ENCODE measurements around the gene MCM10. TPM values are rescaled to one million over a fixed set of nuclear protein-coding genes. Genes with fewer than 3 reads are reported as not detected.

The MCM10 gene
- total RNA-seq, 1 experiment from 2014 or later = 43.1 TPM

DNA sequence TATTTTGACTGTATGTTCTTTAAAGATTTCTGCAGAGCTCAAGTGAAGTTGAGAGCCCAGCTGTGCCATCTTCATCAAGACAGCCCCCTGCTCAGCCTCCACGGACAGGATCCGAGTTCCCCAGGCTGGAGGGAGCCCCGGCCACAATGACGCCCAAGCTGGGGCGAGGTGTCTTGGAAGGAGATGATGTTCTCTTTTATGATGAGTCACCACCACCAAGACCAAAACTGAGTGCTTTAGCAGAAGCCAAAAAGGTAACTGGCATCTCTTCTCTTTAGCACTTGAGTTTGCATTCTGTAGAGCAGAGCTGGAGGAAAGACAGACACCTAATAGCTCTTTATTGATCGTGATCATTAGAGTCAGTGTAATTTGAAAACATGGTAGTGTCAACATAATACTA lies 33.7 kb downstream of the MCM10 start:
- BruUV-seq (replicated peaks) = no TSS peak
- Histone ChIP-seq H3K4me2 (ENCODE audit: low read length) (no peak overlapping the region), H3K27me3 (ENCODE audit: insufficient read depth, low read length) (no peaks in the 10 kb centered on the region), H3K4me3 (replicated peaks in 1 of 2; ENCODE audit: low read depth in 1 of 2, low read length in 2 of 2) (no peak overlapping the region), H3K4me1 (ENCODE audit: control insufficient read depth in 1 of 2, insufficient read depth in 2 of 2, low read length in 2 of 2) (no peaks in the 10 kb centered on the region), H3K27ac (ENCODE audit: low read depth, low read length) (no peak overlapping the region), H3K9me3 (ENCODE audit: control insufficient read depth in 1 of 2, insufficient read depth in 1 of 2, low read depth in 1 of 2, low read length in 2 of 2) (no peaks in the 10 kb centered on the region), H4K20me1 (ENCODE audit: insufficient read depth) (no peaks in the 10 kb centered on the region), H3K9ac (ENCODE audit: low read length) (no peak overlapping the region), H3K36me3 (ENCODE audit: control insufficient read depth in 1 of 2, insufficient read depth in 2 of 2, low read length in 2 of 2) (peaks cover 44 to 66% of the 10 kb centered on the region in 2 experiments), H3K9me2 (ENCODE audit: insufficient read depth) (no peaks in the 10 kb centered on the region), H3K79me2 (ENCODE audit: insufficient read depth, low read length) (no peaks in the 10 kb centered on the region), H2AFZ (ENCODE audit: low read depth, low read length, poor library complexity, severe bottlenecking) (no peak overlapping the region)
- TF ChIP-seq YY1 (IDR thresholded peaks at IDR 0.05; ENCODE audit: extremely low read depth, insufficient replicate concordance, low read depth, low read length) (no peak), ZFX (IDR thresholded peaks at IDR 0.05) (no peak), SRF (IDR thresholded peaks at IDR 0.05; ENCODE audit: low read depth) (no peak), ELF1 (IDR thresholded peaks at IDR 0.05; ENCODE audit: borderline replicate concordance, low read depth) (no peak), EZH2phosphoT487 (IDR thresholded peaks at IDR 0.05; ENCODE audit: borderline replicate concordance) (no peak), POLR2AphosphoS5 (IDR thresholded peaks at IDR 0.05; ENCODE audit: low read depth, low read length) (no peak), RAD21 (IDR thresholded peaks at IDR 0.05; ENCODE audit: low read depth) (no peak), SIN3A (IDR thresholded peaks at IDR 0.05; ENCODE audit: low read depth) (no peak), SP1 (IDR thresholded peaks at IDR 0.05; ENCODE audit: low read depth) (no peak), ZNF274 (IDR thresholded peaks at IDR 0.05; ENCODE audit: low read depth, low read length) (no peak), EZH2 (IDR thresholded peaks at IDR 0.05) (no peak)
- TF ChIP-seq, protein P1, sequence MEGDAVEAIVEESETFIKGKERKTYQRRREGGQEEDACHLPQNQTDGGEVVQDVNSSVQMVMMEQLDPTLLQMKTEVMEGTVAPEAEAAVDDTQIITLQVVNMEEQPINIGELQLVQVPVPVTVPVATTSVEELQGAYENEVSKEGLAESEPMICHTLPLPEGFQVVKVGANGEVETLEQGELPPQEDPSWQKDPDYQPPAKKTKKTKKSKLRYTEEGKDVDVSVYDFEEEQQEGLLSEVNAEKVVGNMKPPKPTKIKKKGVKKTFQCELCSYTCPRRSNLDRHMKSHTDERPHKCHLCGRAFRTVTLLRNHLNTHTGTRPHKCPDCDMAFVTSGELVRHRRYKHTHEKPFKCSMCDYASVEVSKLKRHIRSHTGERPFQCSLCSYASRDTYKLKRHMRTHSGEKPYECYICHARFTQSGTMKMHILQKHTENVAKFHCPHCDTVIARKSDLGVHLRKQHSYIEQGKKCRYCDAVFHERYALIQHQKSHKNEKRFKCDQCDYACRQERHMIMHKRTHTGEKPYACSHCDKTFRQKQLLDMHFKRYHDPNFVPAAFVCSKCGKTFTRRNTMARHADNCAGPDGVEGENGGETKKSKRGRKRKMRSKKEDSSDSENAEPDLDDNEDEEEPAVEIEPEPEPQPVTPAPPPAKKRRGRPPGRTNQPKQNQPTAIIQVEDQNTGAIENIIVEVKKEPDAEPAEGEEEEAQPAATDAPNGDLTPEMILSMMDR (IDR thresholded peaks at IDR 0.05 in 2 of 3, conservative IDR thresholded peaks at IDR 0.05 in 1 of 3; ENCODE audit: borderline replicate concordance in 1 of 3, insufficient read depth in 1 of 3, low read depth in 2 of 3, low read length in 2 of 3) = no peak
- TF ChIP-seq, protein P2, sequence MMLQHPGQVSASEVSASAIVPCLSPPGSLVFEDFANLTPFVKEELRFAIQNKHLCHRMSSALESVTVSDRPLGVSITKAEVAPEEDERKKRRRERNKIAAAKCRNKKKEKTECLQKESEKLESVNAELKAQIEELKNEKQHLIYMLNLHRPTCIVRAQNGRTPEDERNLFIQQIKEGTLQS (IDR thresholded peaks at IDR 0.05) = no peak
- TF ChIP-seq, protein P3, sequence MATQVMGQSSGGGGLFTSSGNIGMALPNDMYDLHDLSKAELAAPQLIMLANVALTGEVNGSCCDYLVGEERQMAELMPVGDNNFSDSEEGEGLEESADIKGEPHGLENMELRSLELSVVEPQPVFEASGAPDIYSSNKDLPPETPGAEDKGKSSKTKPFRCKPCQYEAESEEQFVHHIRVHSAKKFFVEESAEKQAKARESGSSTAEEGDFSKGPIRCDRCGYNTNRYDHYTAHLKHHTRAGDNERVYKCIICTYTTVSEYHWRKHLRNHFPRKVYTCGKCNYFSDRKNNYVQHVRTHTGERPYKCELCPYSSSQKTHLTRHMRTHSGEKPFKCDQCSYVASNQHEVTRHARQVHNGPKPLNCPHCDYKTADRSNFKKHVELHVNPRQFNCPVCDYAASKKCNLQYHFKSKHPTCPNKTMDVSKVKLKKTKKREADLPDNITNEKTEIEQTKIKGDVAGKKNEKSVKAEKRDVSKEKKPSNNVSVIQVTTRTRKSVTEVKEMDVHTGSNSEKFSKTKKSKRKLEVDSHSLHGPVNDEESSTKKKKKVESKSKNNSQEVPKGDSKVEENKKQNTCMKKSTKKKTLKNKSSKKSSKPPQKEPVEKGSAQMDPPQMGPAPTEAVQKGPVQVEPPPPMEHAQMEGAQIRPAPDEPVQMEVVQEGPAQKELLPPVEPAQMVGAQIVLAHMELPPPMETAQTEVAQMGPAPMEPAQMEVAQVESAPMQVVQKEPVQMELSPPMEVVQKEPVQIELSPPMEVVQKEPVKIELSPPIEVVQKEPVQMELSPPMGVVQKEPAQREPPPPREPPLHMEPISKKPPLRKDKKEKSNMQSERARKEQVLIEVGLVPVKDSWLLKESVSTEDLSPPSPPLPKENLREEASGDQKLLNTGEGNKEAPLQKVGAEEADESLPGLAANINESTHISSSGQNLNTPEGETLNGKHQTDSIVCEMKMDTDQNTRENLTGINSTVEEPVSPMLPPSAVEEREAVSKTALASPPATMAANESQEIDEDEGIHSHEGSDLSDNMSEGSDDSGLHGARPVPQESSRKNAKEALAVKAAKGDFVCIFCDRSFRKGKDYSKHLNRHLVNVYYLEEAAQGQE (IDR thresholded peaks at IDR 0.05; ENCODE audit: low read depth) = no peak
- DNase-seq (ENCODE audit: low read depth, low spot score) = no peak
- ChIA-PET POLR2A (no interaction called here), CTCF (no interaction called here), RAD21 (ENCODE audit: low non-redundant PET in 1 of 2, low total read pairs in 2 of 2, uncharacterized antibody in 2 of 2, unreplicated experiment in 2 of 2) (no interaction called here)
- intact Hi-C loops (cut with micrococcal nuclease) = no loop called here
- no peak for ATAC-seq

Data from HCT116 (cell line).